Stimulated activated CD4-positive, alpha-beta T cell treated with anti-CD3 and anti-CD28 coated beads, Interleukin-12 subunit alpha, Interleukin-12 subunit beta, amount 100 ng/mL, for 24 hours (primary cell): ENCODE measurements around the gene SEMA5B.

Experiments
- DNase-seq, 2 experiments: peaks; one replicate each; pipeline ENCODE4 v3.0.0-alpha.2; 2020; ENCODE audit warnings: low read depth in 2 of 2

The SEMA5B gene

GRCh38 chr3:122974764-122975162 is 52.8 kb downstream of the SEMA5B start:
- no peak for DNase-seq

GRCh38 chr3:122973893-122974615 is 53.5 kb downstream of the SEMA5B start:
- DNase-seq, result no peak

- no peak for DNase-seq
Observed at GRCh38 chr3:122972141-122972540, 55.4 kb downstream of the SEMA5B start.

GRCh38 chr3:122969585-122970469 is 57.7 kb downstream of the SEMA5B start:
- DNase-seq, result no peak

GRCh38 chr3:122967765-122968164 is 59.8 kb downstream of the SEMA5B start:
- no peak for DNase-seq

GRCh38 chr3:122967356-122967755 is 60.2 kb downstream of the SEMA5B start:
- no peak for DNase-seq

- DNase-seq, result no peak
Observed at GRCh38 chr3:122966045-122966444, 61.5 kb downstream of the SEMA5B start.

- no peak for DNase-seq
Observed at GRCh38 chr3:122964811-122965210, 62.8 kb downstream of the SEMA5B start.

- no peak for DNase-seq
Observed at GRCh38 chr3:122962149-122962548, 65.4 kb downstream of the SEMA5B start.

GRCh38 chr3:122961146-122961545 is 66.4 kb downstream of the SEMA5B start:
- no peak for DNase-seq

- DNase-seq, result no peak
Observed at GRCh38 chr3:122960652-122961051, 66.9 kb downstream of the SEMA5B start.

- DNase-seq, result no peak
Observed at GRCh38 chr3:122959339-122959738, 68.2 kb downstream of the SEMA5B start.

- DNase-seq, result no peak
Observed at GRCh38 chr3:122957707-122958689, 69.6 kb downstream of the SEMA5B start.

GRCh38 chr3:122956693-122957455 is 70.7 kb downstream of the SEMA5B start:
- DNase-seq, result no peak

GRCh38 chr3:122955916-122956692 is 71.5 kb downstream of the SEMA5B start:
- DNase-seq, result no peak

- DNase-seq, result no peak
Observed at GRCh38 chr3:122952520-122952919, 75.0 kb downstream of the SEMA5B start.

GRCh38 chr3:122948408-122948807 is 79.2 kb downstream of the SEMA5B start:
- no peak for DNase-seq

- DNase-seq, result no peak
Observed at GRCh38 chr3:122947738-122948137, 79.8 kb downstream of the SEMA5B start.

- DNase-seq, result no peak
Observed at GRCh38 chr3:122947196-122947595, 80.4 kb downstream of the SEMA5B start.

- DNase-seq, result no peak
Observed at GRCh38 chr3:122946185-122946584, 81.4 kb downstream of the SEMA5B start.
